WTC11 (cell line): ENCODE measurements around the gene MANSC1. TPM values are rescaled to one million over a fixed set of nuclear protein-coding genes. Genes with fewer than 3 reads are reported as not detected.

Source experiments
- CBFB ChIP-seq: sonication (generic); formaldehyde crosslinking; IDR thresholded peaks from 2 replicates; pipeline ENCODE4 v1.8.1; 2022; ENCODE audit warnings: mild to moderate bottlenecking, low read depth, missing genetic modification reagents
- CREM ChIP-seq: sonication (generic); formaldehyde crosslinking; IDR thresholded peaks from 2 replicates; pipeline ENCODE4 v1.8.1; 2022; ENCODE audit warnings: mild to moderate bottlenecking, missing genetic modification reagents, moderate library complexity
- E2F5 ChIP-seq: sonication (generic); formaldehyde crosslinking; IDR thresholded peaks from 2 replicates; pipeline ENCODE4 v1.8.1; 2022; ENCODE audit warnings: mild to moderate bottlenecking, moderate library complexity, missing genetic modification reagents
- ESRRA ChIP-seq: sonication (generic); formaldehyde crosslinking; IDR thresholded peaks from 2 replicates; pipeline ENCODE4 v1.8.1; 2022; ENCODE audit warnings: mild to moderate bottlenecking, missing genetic modification reagents, borderline replicate concordance
- KAT7 ChIP-seq: sonication (generic); formaldehyde crosslinking; IDR thresholded peaks from 2 replicates; pipeline ENCODE4 v1.8.1; 2023; ENCODE audit warnings: missing genetic modification reagents, mild to moderate bottlenecking, borderline replicate concordance
- MXD4 ChIP-seq: fragments of 250-450 bp; sonication (Bioruptor Pico); IDR thresholded peaks from 2 replicates; pipeline ENCODE4 v1.8.0; 2021; ENCODE audit warnings: mild to moderate bottlenecking, moderate library complexity, borderline replicate concordance
- PREB ChIP-seq: sonication (generic); formaldehyde crosslinking; IDR thresholded peaks from 2 replicates; pipeline ENCODE4 v1.8.1; 2022; ENCODE audit warnings: mild to moderate bottlenecking, missing genetic modification reagents, moderate library complexity, borderline replicate concordance
- TEAD4 ChIP-seq: sonication (generic); formaldehyde crosslinking; IDR thresholded peaks from 2 replicates; pipeline ENCODE4 v1.8.0; 2022; ENCODE audit warnings: mild to moderate bottlenecking, missing genetic modification reagents
- TP53 ChIP-seq: sonication (generic); formaldehyde crosslinking; IDR thresholded peaks from 2 replicates; pipeline ENCODE4 v1.8.1; 2023; ENCODE audit warnings: mild to moderate bottlenecking, missing genetic modification reagents
- ZNF121 ChIP-seq: sonication (generic); formaldehyde crosslinking; IDR thresholded peaks from 2 replicates; pipeline ENCODE4 v1.8.0; 2023; ENCODE audit warnings: missing genetic modification reagents
- ZNF138 ChIP-seq: sonication (generic); formaldehyde crosslinking; conservative IDR thresholded peaks from 2 replicates; pipeline ENCODE4 v1.8.1; 2022; ENCODE audit warnings: mild to moderate bottlenecking, moderate library complexity, missing genetic modification reagents
- ZNF263 ChIP-seq: sonication (generic); formaldehyde crosslinking; IDR thresholded peaks from 2 replicates; pipeline ENCODE4 v1.8.1; 2022; ENCODE audit warnings: low read depth, mild to moderate bottlenecking, moderate library complexity, missing genetic modification reagents
- ZNF281 ChIP-seq: sonication (generic); formaldehyde crosslinking; IDR thresholded peaks from 2 replicates; pipeline ENCODE4 v1.8.0; 2023; ENCODE audit warnings: mild to moderate bottlenecking, missing genetic modification reagents
- ZNF416 ChIP-seq: fragments of 250-450 bp; sonication (Bioruptor Pico); IDR thresholded peaks from 2 replicates; pipeline ENCODE4 v1.9.0; 2021; ENCODE audit warnings: mild to moderate bottlenecking, inconsistent platforms
- ZNF425 ChIP-seq: fragments of 250-450 bp; sonication (Bioruptor Pico); conservative IDR thresholded peaks from 2 replicates; pipeline ENCODE4 v1.9.0; 2021; ENCODE audit warnings: mild to moderate bottlenecking
- ZNF671 ChIP-seq: fragments of 250-450 bp; sonication (Bioruptor Pico); IDR thresholded peaks from 2 replicates; pipeline ENCODE4 v1.8.0; 2021; ENCODE audit warnings: mild to moderate bottlenecking
- total RNA-seq: library from RNA; stranded (reverse); gene quantifications from 3 replicates; pipeline ENCODE4 v1.2.3, GENCODE V29; 2021
- TF ChIP-seq, protein P1 (sequence below): fragments of 250-450 bp; sonication (Bioruptor Pico); IDR thresholded peaks from 2 replicates; pipeline ENCODE4 v1.9.0; 2021; ENCODE audit warnings: moderate library complexity, mild to moderate bottlenecking, inconsistent platforms, borderline replicate concordance
- TF ChIP-seq, protein P2 (sequence below): sonication (generic); formaldehyde crosslinking; IDR thresholded peaks from 2 replicates; pipeline ENCODE4 v1.8.1; 2023; ENCODE audit warnings: mild to moderate bottlenecking, missing genetic modification reagents, borderline replicate concordance
- TF ChIP-seq, protein P3 (sequence below): sonication (generic); formaldehyde crosslinking; IDR thresholded peaks from 2 replicates; pipeline ENCODE4 v1.8.0; 2022; ENCODE audit warnings: mild to moderate bottlenecking, missing genetic modification reagents
- TF ChIP-seq, protein P4 (sequence below): sonication (generic); formaldehyde crosslinking; IDR thresholded peaks from 2 replicates; pipeline ENCODE4 v1.8.1; 2022; ENCODE audit warnings: low read depth, missing genetic modification reagents, borderline replicate concordance
- TF ChIP-seq, protein P5 (sequence below): fragments of 250-450 bp; sonication (Bioruptor Pico); IDR thresholded peaks from 2 replicates; pipeline ENCODE4 v1.9.0; 2021; ENCODE audit warnings: mild to moderate bottlenecking

MANSC1 gene
- total RNA-seq, 1 experiment from 2014 or later: 6.8 TPM

DNA sequence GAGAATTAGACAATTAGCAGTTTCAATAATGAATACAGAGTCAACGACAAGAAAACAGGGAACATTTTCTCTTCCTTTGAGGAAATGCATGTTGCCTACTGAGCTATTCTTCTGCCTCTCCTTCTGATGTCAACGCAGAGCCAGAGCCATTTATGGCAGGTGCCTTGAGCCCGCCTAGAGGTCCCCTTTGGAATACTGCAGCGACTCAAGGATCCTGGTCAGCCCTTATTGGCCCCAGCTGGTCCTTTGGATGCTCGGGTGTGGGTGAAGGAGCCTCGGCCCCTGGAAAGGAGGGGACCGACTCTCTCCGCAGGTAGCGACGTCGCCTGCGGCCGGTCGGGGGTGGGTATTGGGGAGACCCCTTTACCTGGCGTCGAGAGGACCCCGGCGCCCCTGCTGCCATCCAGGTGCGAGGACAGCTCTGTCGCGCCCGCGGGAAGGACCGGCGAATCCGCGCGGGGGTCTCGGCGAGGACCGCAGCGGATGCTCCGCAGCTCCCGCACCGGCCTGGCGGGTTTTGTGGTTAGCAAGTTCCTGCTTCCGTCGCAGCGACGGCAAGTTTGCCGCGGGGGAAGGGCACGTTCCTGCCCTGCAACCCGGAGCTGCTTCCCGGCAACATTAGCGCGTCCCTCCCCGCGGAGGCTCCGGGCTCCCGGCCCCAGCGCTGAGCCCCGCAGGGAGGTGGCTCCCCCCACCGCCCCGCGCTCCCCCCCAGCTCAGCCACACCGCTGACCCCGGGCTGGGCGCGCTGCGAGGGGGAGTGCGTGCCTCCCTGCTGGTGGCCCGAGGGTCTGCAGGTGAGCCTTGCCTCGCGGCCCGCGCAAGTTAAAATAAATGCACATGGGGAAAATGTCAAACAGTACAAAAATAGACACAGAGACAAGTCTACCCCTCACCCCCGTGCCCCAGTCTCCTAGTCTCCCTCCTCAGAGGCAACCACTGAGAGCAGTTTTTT is at the start of gene MANSC1 (continued):
- TF ChIP-seq KAT7 (peak; percentile 60; the same call in 1 of the 2 replicates), ZNF121 (CRISPR knock-in tag) (no peak), ZNF416 (CRISPR knock-in tag) (no peak), ESRRA (CRISPR knock-in tag) (no peak), ZNF425 (no peak), PREB (CRISPR knock-in tag) (no peak), ZNF263 (CRISPR knock-in tag) (no peak), ZNF281 (CRISPR knock-in tag) (peak; percentile 90; the same call in 1 of the 2 replicates), E2F5 (0 out of 2 replicates have a peak, but pooled peaks have one; percentile 68), TEAD4 (CRISPR knock-in tag) (0 out of 2 replicates have a peak, but pooled peaks have one; percentile 55), CREM (peak; percentile 76), MXD4 (no peak), CBFB (CRISPR knock-in tag) (no peak), TP53 (no peak), ZNF671 (CRISPR knock-in tag) (no peak), ZNF138 (CRISPR knock-in tag) (0 out of 2 replicates have a peak, but pooled peaks have one; percentile 56)
- TF ChIP-seq, protein P1, sequence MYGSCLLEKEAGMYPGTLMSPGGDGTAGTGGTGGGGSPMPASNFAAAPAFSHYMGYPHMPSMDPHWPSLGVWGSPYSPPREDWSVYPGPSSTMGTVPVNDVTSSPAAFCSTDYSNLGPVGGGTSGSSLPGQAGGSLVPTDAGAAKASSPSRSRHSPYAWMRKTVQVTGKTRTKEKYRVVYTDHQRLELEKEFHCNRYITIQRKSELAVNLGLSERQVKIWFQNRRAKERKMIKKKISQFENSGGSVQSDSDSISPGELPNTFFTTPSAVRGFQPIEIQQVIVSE: no peak
- TF ChIP-seq, protein P2, sequence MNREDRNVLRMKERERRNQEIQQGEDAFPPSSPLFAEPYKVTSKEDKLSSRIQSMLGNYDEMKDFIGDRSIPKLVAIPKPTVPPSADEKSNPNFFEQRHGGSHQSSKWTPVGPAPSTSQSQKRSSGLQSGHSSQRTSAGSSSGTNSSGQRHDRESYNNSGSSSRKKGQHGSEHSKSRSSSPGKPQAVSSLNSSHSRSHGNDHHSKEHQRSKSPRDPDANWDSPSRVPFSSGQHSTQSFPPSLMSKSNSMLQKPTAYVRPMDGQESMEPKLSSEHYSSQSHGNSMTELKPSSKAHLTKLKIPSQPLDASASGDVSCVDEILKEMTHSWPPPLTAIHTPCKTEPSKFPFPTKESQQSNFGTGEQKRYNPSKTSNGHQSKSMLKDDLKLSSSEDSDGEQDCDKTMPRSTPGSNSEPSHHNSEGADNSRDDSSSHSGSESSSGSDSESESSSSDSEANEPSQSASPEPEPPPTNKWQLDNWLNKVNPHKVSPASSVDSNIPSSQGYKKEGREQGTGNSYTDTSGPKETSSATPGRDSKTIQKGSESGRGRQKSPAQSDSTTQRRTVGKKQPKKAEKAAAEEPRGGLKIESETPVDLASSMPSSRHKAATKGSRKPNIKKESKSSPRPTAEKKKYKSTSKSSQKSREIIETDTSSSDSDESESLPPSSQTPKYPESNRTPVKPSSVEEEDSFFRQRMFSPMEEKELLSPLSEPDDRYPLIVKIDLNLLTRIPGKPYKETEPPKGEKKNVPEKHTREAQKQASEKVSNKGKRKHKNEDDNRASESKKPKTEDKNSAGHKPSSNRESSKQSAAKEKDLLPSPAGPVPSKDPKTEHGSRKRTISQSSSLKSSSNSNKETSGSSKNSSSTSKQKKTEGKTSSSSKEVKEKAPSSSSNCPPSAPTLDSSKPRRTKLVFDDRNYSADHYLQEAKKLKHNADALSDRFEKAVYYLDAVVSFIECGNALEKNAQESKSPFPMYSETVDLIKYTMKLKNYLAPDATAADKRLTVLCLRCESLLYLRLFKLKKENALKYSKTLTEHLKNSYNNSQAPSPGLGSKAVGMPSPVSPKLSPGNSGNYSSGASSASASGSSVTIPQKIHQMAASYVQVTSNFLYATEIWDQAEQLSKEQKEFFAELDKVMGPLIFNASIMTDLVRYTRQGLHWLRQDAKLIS (CRISPR knock-in tag): 0 out of 2 replicates have a peak, but pooled peaks have one; percentile 67
- TF ChIP-seq, protein P3, sequence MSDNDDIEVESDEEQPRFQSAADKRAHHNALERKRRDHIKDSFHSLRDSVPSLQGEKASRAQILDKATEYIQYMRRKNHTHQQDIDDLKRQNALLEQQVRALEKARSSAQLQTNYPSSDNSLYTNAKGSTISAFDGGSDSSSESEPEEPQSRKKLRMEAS (CRISPR knock-in tag): peak; percentile 93
- TF ChIP-seq, protein P4, sequence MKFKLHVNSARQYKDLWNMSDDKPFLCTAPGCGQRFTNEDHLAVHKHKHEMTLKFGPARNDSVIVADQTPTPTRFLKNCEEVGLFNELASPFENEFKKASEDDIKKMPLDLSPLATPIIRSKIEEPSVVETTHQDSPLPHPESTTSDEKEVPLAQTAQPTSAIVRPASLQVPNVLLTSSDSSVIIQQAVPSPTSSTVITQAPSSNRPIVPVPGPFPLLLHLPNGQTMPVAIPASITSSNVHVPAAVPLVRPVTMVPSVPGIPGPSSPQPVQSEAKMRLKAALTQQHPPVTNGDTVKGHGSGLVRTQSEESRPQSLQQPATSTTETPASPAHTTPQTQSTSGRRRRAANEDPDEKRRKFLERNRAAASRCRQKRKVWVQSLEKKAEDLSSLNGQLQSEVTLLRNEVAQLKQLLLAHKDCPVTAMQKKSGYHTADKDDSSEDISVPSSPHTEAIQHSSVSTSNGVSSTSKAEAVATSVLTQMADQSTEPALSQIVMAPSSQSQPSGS: no peak
- TF ChIP-seq, protein P5, sequence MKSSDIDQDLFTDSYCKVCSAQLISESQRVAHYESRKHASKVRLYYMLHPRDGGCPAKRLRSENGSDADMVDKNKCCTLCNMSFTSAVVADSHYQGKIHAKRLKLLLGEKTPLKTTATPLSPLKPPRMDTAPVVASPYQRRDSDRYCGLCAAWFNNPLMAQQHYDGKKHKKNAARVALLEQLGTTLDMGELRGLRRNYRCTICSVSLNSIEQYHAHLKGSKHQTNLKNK (CRISPR knock-in tag): no peak
